ENCODE measurements around the gene KIF5C. TPM values are rescaled to one million over a fixed set of nuclear protein-coding genes. Genes with fewer than 3 reads are reported as not detected.

The KIF5C gene
- total RNA-seq, 1 donor from 2014 or later, result 24.3 TPM

- FAIRE-seq, result no peak
- H3K4me1 Mint-ChIP-seq (ENCODE audit: low read depth, unreplicated experiment), result no peaks in the 10 kb centered on the region
- H4K20me1 ChIP-seq (ENCODE audit: insufficient read depth, low read length), result no peaks in the 10 kb centered on the region
- no peaks in the 10 kb centered on the region for H3K79me2 ChIP-seq (ENCODE audit: insufficient read depth, low read length)
- H3K27ac ChIP-seq (ENCODE audit: low read depth, low read length), result no peak overlapping the region
- H3K4me1 ChIP-seq (ENCODE audit: insufficient read depth, low read length), result no peaks in the 10 kb centered on the region
- no peak overlapping the region for H3K27ac Mint-ChIP-seq (ENCODE audit: unreplicated experiment)
- H3K36me3 Mint-ChIP-seq (ENCODE audit: low read depth, unreplicated experiment), result peaks cover 17% of the 10 kb centered on the region
- H3K4me2 ChIP-seq (ENCODE audit: low read length), result no peak overlapping the region
- TF ChIP-seq EZH2 (IDR thresholded peaks at IDR 0.05; ENCODE audit: insufficient read depth, low read length), result no peak
- no peak for TF ChIP-seq CTCF (IDR thresholded peaks at IDR 0.05; ENCODE audit: insufficient read depth, low read depth, low read length)
- DNase-seq (ENCODE audit: low read depth), result no peak
- H3K4me3 Mint-ChIP-seq (ENCODE audit: unreplicated experiment), result no peak overlapping the region
- H3K9me3 Mint-ChIP-seq (ENCODE audit: unreplicated experiment), result no peaks in the 10 kb centered on the region
- no peak overlapping the region for H2AFZ ChIP-seq (ENCODE audit: low read depth, low read length)
- no peaks in the 10 kb centered on the region for H3K27me3 Mint-ChIP-seq (ENCODE audit: low read depth, unreplicated experiment)
- no peaks in the 10 kb centered on the region for H3K9me3 ChIP-seq (ENCODE audit: insufficient read depth, low read depth, low read length)
- H3K36me3 ChIP-seq (ENCODE audit: insufficient read depth, low read length), result no peaks in the 10 kb centered on the region
- no peak overlapping the region for H3K9ac ChIP-seq (ENCODE audit: low read length)
- no peak overlapping the region for H3K4me3 ChIP-seq (ENCODE audit: insufficient read depth, low read depth, low read length)
- no peaks in the 10 kb centered on the region for H3K27me3 ChIP-seq (ENCODE audit: insufficient read depth, low read length)
These were observed 82.0 kb downstream of the KIF5C start for GRCh38 chr2:148957023-148957422.

DNA sequence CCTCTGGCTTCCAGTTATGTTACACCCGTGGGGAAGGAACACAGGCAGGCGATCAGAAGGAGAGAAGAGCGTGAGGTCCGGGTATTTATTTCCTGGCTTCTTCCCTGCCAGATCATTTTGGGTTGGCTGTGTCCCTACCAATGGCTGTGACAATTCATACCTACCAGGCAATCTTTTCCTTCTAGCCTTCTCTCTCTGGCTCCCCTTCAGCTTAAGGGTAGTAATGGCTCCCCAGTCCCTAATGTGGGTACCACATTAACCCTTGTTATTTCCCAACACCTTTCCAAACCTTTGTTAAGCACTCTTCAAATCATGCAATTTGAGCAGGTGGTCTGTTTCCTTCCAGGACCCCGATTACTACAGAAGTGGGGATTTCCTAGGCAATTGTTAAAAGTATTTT lies 84.7 kb downstream of the KIF5C start:
- no peak for FAIRE-seq
- H3K36me3 Mint-ChIP-seq (ENCODE audit: low read depth, unreplicated experiment), result peaks cover 15% of the 10 kb centered on the region

More for the DNA sequence above, 84.7 kb downstream of the KIF5C start:
- no peaks in the 10 kb centered on the region for H3K27me3 Mint-ChIP-seq (ENCODE audit: low read depth, unreplicated experiment)
- Histone ChIP-seq H3K79me2 (ENCODE audit: insufficient read depth, low read length) (no peaks in the 10 kb centered on the region), H4K20me1 (ENCODE audit: insufficient read depth, low read length) (no peaks in the 10 kb centered on the region), H3K36me3 (ENCODE audit: insufficient read depth, low read length) (no peaks in the 10 kb centered on the region), H3K4me1 (ENCODE audit: insufficient read depth, low read length) (no peaks in the 10 kb centered on the region), H3K4me2 (ENCODE audit: low read length) (no peak overlapping the region), H3K27me3 (ENCODE audit: insufficient read depth, low read length) (no peaks in the 10 kb centered on the region), H3K27ac (ENCODE audit: low read depth, low read length) (no peak overlapping the region), H3K4me3 (ENCODE audit: insufficient read depth, low read depth, low read length) (no peak overlapping the region), H3K9ac (ENCODE audit: low read length) (no peak overlapping the region), H3K9me3 (ENCODE audit: insufficient read depth, low read depth, low read length) (no peaks in the 10 kb centered on the region), H2AFZ (ENCODE audit: low read depth, low read length) (no peak overlapping the region)
- H3K27ac Mint-ChIP-seq (ENCODE audit: unreplicated experiment), result no peak overlapping the region
- DNase-seq (ENCODE audit: low read depth), result no peak
- TF ChIP-seq CTCF (IDR thresholded peaks at IDR 0.05; ENCODE audit: insufficient read depth, low read depth, low read length), result no peak
- no peak for TF ChIP-seq EZH2 (IDR thresholded peaks at IDR 0.05; ENCODE audit: insufficient read depth, low read length)
- H3K4me3 Mint-ChIP-seq (ENCODE audit: unreplicated experiment), result no peak overlapping the region
- no peaks in the 10 kb centered on the region for H3K9me3 Mint-ChIP-seq (ENCODE audit: unreplicated experiment)
- H3K4me1 Mint-ChIP-seq (ENCODE audit: low read depth, unreplicated experiment), result no peaks in the 10 kb centered on the region

Data from astrocyte (in vitro differentiated cells and primary cell).